ENCODE measurements around the gene TEPSIN. TPM values are rescaled to one million over a fixed set of nuclear protein-coding genes. Genes with fewer than 3 reads are reported as not detected.

Gene TEPSIN, protein sequence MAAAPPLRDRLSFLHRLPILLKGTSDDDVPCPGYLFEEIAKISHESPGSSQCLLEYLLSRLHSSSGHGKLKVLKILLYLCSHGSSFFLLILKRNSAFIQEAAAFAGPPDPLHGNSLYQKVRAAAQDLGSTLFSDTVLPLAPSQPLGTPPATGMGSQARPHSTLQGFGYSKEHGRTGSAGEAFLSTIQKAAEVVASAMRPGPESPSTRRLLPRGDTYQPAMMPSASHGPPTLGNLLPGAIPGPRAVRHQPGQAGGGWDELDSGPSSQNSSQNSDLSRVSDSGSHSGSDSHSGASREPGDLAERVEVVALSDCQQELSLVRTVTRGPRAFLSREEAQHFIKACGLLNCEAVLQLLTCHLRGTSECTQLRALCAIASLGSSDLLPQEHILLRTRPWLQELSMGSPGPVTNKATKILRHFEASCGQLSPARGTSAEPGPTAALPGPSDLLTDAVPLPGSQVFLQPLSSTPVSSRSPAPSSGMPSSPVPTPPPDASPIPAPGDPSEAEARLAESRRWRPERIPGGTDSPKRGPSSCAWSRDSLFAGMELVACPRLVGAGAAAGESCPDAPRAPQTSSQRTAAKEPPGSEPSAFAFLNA
- 10 to 100 TPM; 21.7 to 25.9 TPM for total RNA-seq

GRCh38 chr17:81238815-81239713, at the start of gene TEPSIN, which contains the start of gene NDUFAF8:
Gene TEPSIN, minus strand, starts transcription at chr17:81239055. Its CDS starts 22 bp downstream, at chr17:81239033.
Gene NDUFAF8, plus strand, starts transcription at chr17:81239318. Its CDS starts 46 bp downstream, at chr17:81239364.
- intact Hi-C loops (cut with micrococcal nuclease) = loop anchor here (1.0 to 5.0 kb wide), 6 partner anchors 16 to 1137 kb away; partner anchors contain the start of genes GAA and SLC38A10
- CTCF ChIA-PET = interaction anchor here (0.6 to 1.3 kb wide), 3 partner anchors 137 to 246 kb away, joined by 4 to 5 read pairs (median 4); no protein-coding TSS in a partner anchor
- Mint-ChIP-seq H3K27ac (peak within 1 kb of the TSS; percentile 96), H3K4me1 (ENCODE audit: low read depth) (peaks cover 37% of the 10 kb centered on the region), H3K27me3 (ENCODE audit: low read depth) (no peaks in the 10 kb centered on the region), H3K36me3 (ENCODE audit: low read depth) (peaks cover 14% of the 10 kb centered on the region), H3K4me3 (peak within 1 kb of the TSS; percentile 90), H3K9me3 (no peaks in the 10 kb centered on the region)
- peak; percentile 98 for DNase-seq

DNA sequence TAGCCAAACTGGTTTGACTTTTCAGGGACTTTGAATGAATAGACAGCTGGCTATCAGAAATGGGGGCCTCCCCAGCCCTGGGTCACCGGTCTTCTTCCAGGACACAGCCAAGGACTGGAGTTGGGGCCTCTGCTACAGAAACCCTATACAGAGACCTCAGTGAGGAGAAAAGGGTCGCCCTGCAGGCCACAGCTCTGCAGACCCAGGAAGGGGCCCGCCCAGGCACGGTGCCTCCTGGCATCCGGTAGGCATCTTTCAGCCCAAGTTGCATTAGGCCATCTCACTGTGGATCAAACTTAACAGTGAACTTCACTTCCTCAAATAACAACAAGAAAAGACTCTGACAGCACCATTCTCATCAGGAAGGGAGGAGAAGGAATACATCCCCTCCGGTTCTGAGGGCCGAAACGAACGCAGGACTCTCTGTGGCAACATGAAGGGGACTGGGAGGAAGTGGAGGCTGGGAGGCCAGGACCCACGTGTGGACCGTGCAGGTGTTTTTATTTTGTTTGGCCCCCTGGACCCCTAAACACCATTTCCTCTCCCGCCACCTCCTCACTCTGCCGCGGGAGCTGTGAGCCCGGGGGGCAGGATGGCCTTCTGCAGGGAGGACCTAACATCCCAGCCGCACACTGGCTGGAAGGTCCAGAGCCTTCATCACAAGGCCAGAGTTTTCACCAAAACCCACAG, 49.0 kb upstream of the TEPSIN start:
- Mint-ChIP-seq H3K27me3 (ENCODE audit: low read depth) (no peaks in the 10 kb centered on the region), H3K9me3 (no peaks in the 10 kb centered on the region), H3K4me1 (ENCODE audit: low read depth) (peaks cover 44% of the 10 kb centered on the region), H3K27ac (peak overlapping the region; percentile 71), H3K4me3 (no peak overlapping the region), H3K36me3 (ENCODE audit: low read depth) (peaks cover 4% of the 10 kb centered on the region)
- intact Hi-C loops (cut with micrococcal nuclease) = no loop called here
- DNase-seq = no peak
- CTCF ChIA-PET = interaction anchor here (1.3 to 3.1 kb wide), 2 partner anchors 197 kb away, joined by 4 to 15 read pairs; no protein-coding TSS in a partner anchor

DNA sequence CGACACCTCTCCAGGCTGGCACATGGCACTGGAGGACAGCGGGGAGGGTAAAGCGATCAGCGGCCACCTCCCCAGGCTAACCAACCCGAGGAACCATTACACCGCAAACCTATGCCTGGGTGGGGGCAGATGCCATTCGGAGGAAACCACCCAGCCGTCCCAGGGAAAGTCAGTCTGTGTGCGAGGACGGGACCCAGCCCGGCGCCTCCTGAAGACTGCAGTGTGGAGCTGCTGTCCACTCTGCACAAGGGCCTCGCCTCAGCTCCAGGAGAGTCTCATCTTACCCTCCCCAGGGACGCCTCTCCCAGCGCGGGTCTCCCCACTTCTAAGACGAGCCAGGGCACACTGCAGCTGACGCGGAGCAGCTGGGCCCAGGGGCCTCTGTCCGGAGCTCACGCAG, 48.3 kb upstream of the TEPSIN start:
- Mint-ChIP-seq H3K36me3 (ENCODE audit: low read depth) (peaks cover 4% of the 10 kb centered on the region), H3K4me1 (ENCODE audit: low read depth) (peaks cover 40% of the 10 kb centered on the region), H3K27me3 (ENCODE audit: low read depth) (no peaks in the 10 kb centered on the region), H3K9me3 (no peaks in the 10 kb centered on the region), H3K27ac (peak overlapping the region; percentile 71), H3K4me3 (no peak overlapping the region)
- intact Hi-C loops (cut with micrococcal nuclease) = no loop called here
- CTCF ChIA-PET = interaction anchor here (3.1 kb wide), 1 partner anchor 197 kb away, joined by 15 read pairs; no protein-coding TSS in a partner anchor
- DNase-seq = no peak

DNA sequence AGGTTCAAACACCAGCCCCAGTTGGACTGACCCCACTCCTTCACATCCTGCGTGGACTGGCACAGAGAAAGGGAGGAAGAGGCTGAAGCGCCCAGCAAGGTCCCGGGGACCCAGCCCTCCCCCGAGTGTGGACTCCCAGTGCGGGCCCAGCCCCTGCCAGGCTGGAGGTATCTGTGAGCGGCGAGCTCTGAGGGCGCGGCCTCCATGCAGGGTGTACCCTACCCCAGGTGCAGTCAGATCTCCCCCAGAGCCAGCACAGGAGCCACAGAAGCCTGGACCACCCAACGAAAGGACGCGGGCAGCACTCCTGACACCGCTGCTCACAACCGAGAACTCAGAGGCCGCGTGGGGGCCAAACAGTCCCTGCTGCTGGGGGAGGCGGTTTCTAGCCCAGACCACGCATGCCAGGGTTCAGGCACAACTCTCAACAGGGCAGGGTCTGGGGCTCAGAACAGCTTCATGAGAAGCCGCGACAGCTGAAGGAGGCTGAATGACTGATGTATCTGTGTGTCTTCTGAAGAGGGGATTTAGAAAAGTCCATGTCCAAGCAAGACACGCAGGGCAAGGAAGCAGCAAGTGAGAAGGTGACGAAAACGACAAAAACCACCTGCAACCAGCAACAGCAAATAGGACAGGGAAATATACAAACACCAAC, 47.8 kb upstream of the TEPSIN start:
- CTCF ChIA-PET = interaction anchor here (3.1 kb wide), 1 partner anchor 198 kb away, joined by 15 read pairs; no protein-coding TSS in a partner anchor
- Mint-ChIP-seq H3K9me3 (no peaks in the 10 kb centered on the region), H3K27me3 (ENCODE audit: low read depth) (no peaks in the 10 kb centered on the region), H3K4me1 (ENCODE audit: low read depth) (peaks cover 38% of the 10 kb centered on the region), H3K4me3 (no peak overlapping the region), H3K27ac (peak overlapping the region; percentile 87), H3K36me3 (ENCODE audit: low read depth) (peaks cover 4% of the 10 kb centered on the region)
- intact Hi-C loops (cut with micrococcal nuclease) = no loop called here
- DNase-seq = no peak

GRCh38 chr17:81285894-81286293, 47.0 kb upstream of the TEPSIN start:
- Mint-ChIP-seq H3K4me1 (ENCODE audit: low read depth) (peaks cover 35% of the 10 kb centered on the region), H3K27ac (peak overlapping the region; percentile 87), H3K36me3 (ENCODE audit: low read depth) (peaks cover 4% of the 10 kb centered on the region), H3K4me3 (peak overlapping the region; percentile 83), H3K27me3 (ENCODE audit: low read depth) (no peaks in the 10 kb centered on the region), H3K9me3 (no peaks in the 10 kb centered on the region)
- intact Hi-C loops (cut with micrococcal nuclease) = loop anchor here (1.0 kb wide), 1 partner anchor 9 kb away; the partner anchor contains the start of gene SLC38A10
- CTCF ChIA-PET = interaction anchor here (1.0 to 3.1 kb wide), 3 partner anchors 33 to 199 kb away, joined by 3 to 15 read pairs (median 3); no protein-coding TSS in a partner anchor
- no peak for DNase-seq

GRCh38 chr17:81285179-81285878, 46.5 kb upstream of the TEPSIN start:
- Mint-ChIP-seq H3K27me3 (ENCODE audit: low read depth) (no peaks in the 10 kb centered on the region), H3K27ac (peak overlapping the region; percentile 87), H3K4me3 (peak overlapping the region; percentile 83), H3K36me3 (ENCODE audit: low read depth) (peaks cover 6% of the 10 kb centered on the region), H3K4me1 (ENCODE audit: low read depth) (peaks cover 34% of the 10 kb centered on the region), H3K9me3 (no peaks in the 10 kb centered on the region)
- CTCF ChIA-PET = interaction anchor here (1.0 to 3.1 kb wide), 3 partner anchors 32 to 199 kb away, joined by 3 to 15 read pairs (median 3); no protein-coding TSS in a partner anchor
- intact Hi-C loops (cut with micrococcal nuclease) = loop anchor here (1.0 kb wide), 1 partner anchor 10 kb away; the partner anchor contains the start of gene SLC38A10
- peak; percentile 79 for DNase-seq

- H3K36me3 Mint-ChIP-seq (ENCODE audit: low read depth) = peaks cover 9% of the 10 kb centered on the region
- CTCF ChIA-PET = no interaction called here
These were observed 44.0 kb upstream of the TEPSIN start for GRCh38 chr17:81282876-81283275.

DNA sequence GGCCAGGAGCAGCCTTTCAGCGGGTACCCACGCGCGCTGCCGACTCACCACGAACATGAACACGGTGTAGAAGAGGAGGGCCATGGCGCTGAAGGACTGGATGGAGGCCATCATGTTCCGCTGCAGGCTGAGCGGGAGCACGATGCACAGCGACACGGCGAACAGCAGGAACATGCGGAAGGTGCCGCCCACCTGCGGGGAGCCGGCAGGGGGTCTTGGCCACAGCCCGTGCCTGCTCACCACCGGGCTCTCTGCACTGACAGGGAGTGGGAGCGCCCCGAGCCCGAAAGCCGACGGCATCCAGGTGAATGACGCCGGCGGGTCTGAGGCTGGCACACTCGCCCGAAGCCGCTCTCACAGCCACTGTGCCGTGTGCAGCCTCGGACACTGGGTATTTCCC, 43.3 kb upstream of the TEPSIN start:
- Mint-ChIP-seq H3K27ac (no peak overlapping the region), H3K4me1 (ENCODE audit: low read depth) (peaks cover 23% of the 10 kb centered on the region), H3K4me3 (no peak overlapping the region), H3K27me3 (ENCODE audit: low read depth) (no peaks in the 10 kb centered on the region), H3K36me3 (ENCODE audit: low read depth) (peaks cover 12% of the 10 kb centered on the region), H3K9me3 (no peaks in the 10 kb centered on the region)
- CTCF ChIA-PET = no interaction called here
- intact Hi-C loops (cut with micrococcal nuclease) = no loop called here
- no peak for DNase-seq

More at GRCh38 chr17:81282876-81283275, 44.0 kb upstream of the TEPSIN start:
- Mint-ChIP-seq H3K27ac (no peak overlapping the region), H3K4me1 (ENCODE audit: low read depth) (peaks cover 26% of the 10 kb centered on the region), H3K4me3 (no peak overlapping the region), H3K27me3 (ENCODE audit: low read depth) (no peaks in the 10 kb centered on the region), H3K9me3 (no peaks in the 10 kb centered on the region)
- DNase-seq = no peak
- intact Hi-C loops (cut with micrococcal nuclease) = no loop called here

- Mint-ChIP-seq H3K4me1 (ENCODE audit: low read depth) (peaks cover 12% of the 10 kb centered on the region), H3K36me3 (ENCODE audit: low read depth) (peaks cover 17% of the 10 kb centered on the region), H3K27me3 (ENCODE audit: low read depth) (no peaks in the 10 kb centered on the region), H3K4me3 (no peak overlapping the region), H3K27ac (no peak overlapping the region), H3K9me3 (no peaks in the 10 kb centered on the region)
- DNase-seq = no peak
- CTCF ChIA-PET = no interaction called here
- intact Hi-C loops (cut with micrococcal nuclease) = no loop called here
These were observed 41.7 kb upstream of the TEPSIN start for GRCh38 chr17:81280571-81280970.

- H3K27me3 Mint-ChIP-seq (ENCODE audit: low read depth) = no peaks in the 10 kb centered on the region
- H3K36me3 Mint-ChIP-seq (ENCODE audit: low read depth) = peaks cover 15% of the 10 kb centered on the region
- H3K9me3 Mint-ChIP-seq = no peaks in the 10 kb centered on the region
- DNase-seq = no peak
- CTCF ChIA-PET = no interaction called here
- no peak overlapping the region for H3K4me3 Mint-ChIP-seq
- peaks cover 4% of the 10 kb centered on the region for H3K4me1 Mint-ChIP-seq (ENCODE audit: low read depth)
- no peak overlapping the region for H3K27ac Mint-ChIP-seq
- intact Hi-C loops (cut with micrococcal nuclease) = no loop called here
These were observed 40.7 kb upstream of the TEPSIN start for GRCh38 chr17:81279278-81280275.
